Liver (tissue), 9 donors: ENCODE measurements around the gene SREBF1. TPM values are rescaled to one million over a fixed set of nuclear protein-coding genes. Genes with fewer than 3 reads are reported as not detected.

Source experiments
- DNase-seq: peaks from one replicate; pipeline ENCODE4 v3.0.0-alpha.2; 2017; ENCODE audit warnings: low spot score
- H3K27ac ChIP-seq, 2 donors: one replicate each; pipeline ENCODE4 v1.7.0; 2013; ENCODE audit warnings: inconsistent platforms in 2 of 2, low read length in 2 of 2, control low read depth in 1 of 2, low read depth in 1 of 2, mild to moderate bottlenecking in 1 of 2
- H3K27me3 ChIP-seq, 4 donors: one replicate each; pipeline versions ENCODE4 v1.6.1 to v1.7.0; 2013; ENCODE audit warnings: low read length in 3 of 4, inconsistent platforms in 1 of 4, mild to moderate bottlenecking in 1 of 4, moderate library complexity in 1 of 4; ENCODE audit not compliant: control insufficient read depth in 4 of 4, insufficient read depth in 4 of 4
- H3K36me3 ChIP-seq, 4 donors: one replicate each; pipeline versions ENCODE4 v1.6.1 to v1.7.0; 2013; ENCODE audit warnings: low read length in 3 of 4, mild to moderate bottlenecking in 3 of 4, low read depth in 1 of 4, moderate library complexity in 1 of 4; ENCODE audit not compliant: control insufficient read depth in 4 of 4, insufficient read depth in 3 of 4
- H3K4me1 ChIP-seq, 4 donors: one replicate each; pipeline versions ENCODE4 v1.6.1 to v1.7.0; 2013; ENCODE audit warnings: low read length in 3 of 4, mild to moderate bottlenecking in 3 of 4, moderate library complexity in 1 of 4; ENCODE audit not compliant: control insufficient read depth in 4 of 4, insufficient read depth in 4 of 4
- H3K4me3 ChIP-seq, 3 donors: one replicate each; pipeline versions ENCODE4 v1.6.1 to v1.7.0; 2013; ENCODE audit warnings: low read length in 3 of 3, control low read depth in 1 of 3, low read depth in 1 of 3, mild to moderate bottlenecking in 1 of 3
- H3K9ac ChIP-seq, 2 donors: one replicate each; pipeline ENCODE4 v1.7.0; 2013; ENCODE audit warnings: low read length in 2 of 2, mild to moderate bottlenecking in 2 of 2, moderate library complexity in 2 of 2, control low read depth in 1 of 2, low read depth in 1 of 2
- H3K9me3 ChIP-seq, 4 donors: one replicate each; pipeline versions ENCODE4 v1.6.1 to v1.7.0; 2013; ENCODE audit warnings: low read length in 3 of 4; ENCODE audit not compliant: control insufficient read depth in 4 of 4
- EGR1 ChIP-seq, 2 donors: IDR thresholded peaks; 2 replicates each; pipeline ENCODE4 v1.6.1; 2016 to 2018; ENCODE audit warnings: antibody characterized with exemption in 2 of 2, low read depth in 2 of 2
- FOXA1 ChIP-seq: IDR thresholded peaks from 2 replicates; pipeline ENCODE4 v1.6.1; 2016; ENCODE audit warnings: antibody characterized with exemption
- FOXA2 ChIP-seq: IDR thresholded peaks from 2 replicates; pipeline ENCODE4 v1.6.1; 2016; ENCODE audit warnings: antibody characterized with exemption
- GABPA ChIP-seq, 2 donors: IDR thresholded peaks in 1 of 2; conservative IDR thresholded peaks in 1 of 2; 2 replicates each; pipeline ENCODE4 v1.6.1; 2016; ENCODE audit warnings: antibody characterized with exemption in 2 of 2, mild to moderate bottlenecking in 1 of 2, moderate library complexity in 1 of 2
- HNF4A ChIP-seq, 2 donors: conservative IDR thresholded peaks; 2 replicates each; pipeline ENCODE4 v1.6.1; 2016; ENCODE audit warnings: antibody characterized with exemption in 2 of 2, mild to moderate bottlenecking in 2 of 2
- HNF4G ChIP-seq: IDR thresholded peaks from 2 replicates; pipeline ENCODE4 v1.6.1; 2016; ENCODE audit warnings: antibody characterized with exemption
- JUND ChIP-seq, 2 donors: IDR thresholded peaks; 2 replicates each; pipeline ENCODE4 v1.6.1; 2016; ENCODE audit warnings: antibody characterized with exemption in 2 of 2
- NR2F2 ChIP-seq: IDR thresholded peaks from 2 replicates; pipeline ENCODE4 v1.6.1; 2016; ENCODE audit warnings: antibody characterized with exemption
- RAD21 ChIP-seq, 2 donors: IDR thresholded peaks; 2 replicates each; pipeline ENCODE4 v1.6.1; 2016; ENCODE audit warnings: antibody characterized with exemption in 2 of 2, mild to moderate bottlenecking in 2 of 2
- REST ChIP-seq: IDR thresholded peaks from 2 replicates; pipeline ENCODE4 v1.6.1; 2016; ENCODE audit warnings: antibody characterized with exemption, mild to moderate bottlenecking
- RXRA ChIP-seq, 2 donors: IDR thresholded peaks; 2 replicates each; pipeline ENCODE4 v1.6.1; 2017 to 2018; ENCODE audit warnings: antibody characterized with exemption in 2 of 2, mild to moderate bottlenecking in 1 of 2
- SP1 ChIP-seq: IDR thresholded peaks from 2 replicates; pipeline ENCODE4 v1.6.1; 2018; ENCODE audit warnings: antibody characterized with exemption, mild to moderate bottlenecking
- TAF1 ChIP-seq: conservative IDR thresholded peaks from 2 replicates; pipeline ENCODE4 v1.6.1; 2016; ENCODE audit warnings: antibody characterized with exemption, mild to moderate bottlenecking
- YY1 ChIP-seq: IDR thresholded peaks from 2 replicates; pipeline ENCODE4 v1.6.1; 2016; ENCODE audit warnings: antibody characterized with exemption, mild to moderate bottlenecking
- WGBS: extraction: QIAGEN DNeasy Blood & Tissue Kit; methylation state at CpG from one replicate; pipeline ENCODE4 v1.1.7; 2013; 5-methylcytosine and 5-hydroxymethylcytosine counted together
- polyA plus RNA-seq, 2 donors: library from polyadenylated mRNA; stranded (reverse) in 1 of 2; unstranded in 1 of 2; fragments of 200-250 nt in 1 of 2; fragments of >200 nt in 1 of 2; fragmentation: Nextera tagmentation in 1 of 2; extraction: Ambion mirVana in 1 of 2; gene quantifications; one replicate each; pipeline versions ENCODE4 v1.2.1 to v1.2.3, GENCODE V29; 2013 to 2015
- total RNA-seq, 2 donors: library from RNA; depleted of rRNA; stranded (reverse); fragments of >200 nt; gene quantifications; one replicate each; pipeline ENCODE4 v1.2.3, GENCODE V29; 2014
- TF ChIP-seq, protein P1 (sequence below): IDR thresholded peaks from 2 replicates; pipeline ENCODE4 v1.6.1; 2016; ENCODE audit warnings: antibody characterized with exemption
- TF ChIP-seq, protein P2 (sequence below): IDR thresholded peaks from 2 replicates; pipeline ENCODE4 v1.6.1; 2016; ENCODE audit warnings: antibody characterized with exemption
- TF ChIP-seq, protein P3 (sequence below): fragments of 150-350 bp; IDR thresholded peaks from 2 replicates; pipeline ENCODE4 v1.5.1; 2017; ENCODE audit warnings: improper control_type of control experiment, low read depth, low read length; ENCODE audit not compliant: missing input control
- TF ChIP-seq, protein P4 (sequence below): IDR thresholded peaks from 2 replicates; pipeline ENCODE4 v1.6.1; 2016; ENCODE audit warnings: antibody characterized with exemption
- donor health status: healthy.
- donor health status: healthy.
- donor health status: healthy.
- donor health status: healthy.
- donor health status: healthy.

SREBF1 gene
- total and polyA plus RNA-seq, 4 donors: 66.8 to 133 (median 101) TPM

- Histone ChIP-seq H3K9me3 (no peaks in the 10 kb centered on the region), H3K27me3 (no peaks in the 10 kb centered on the region), H3K27ac (no peak overlapping the region), H3K4me3 (no peak overlapping the region), H3K9ac (no peak overlapping the region), H3K4me1 (no peaks in the 10 kb centered on the region), H3K36me3 (peaks cover 2 to 25% (median 6%) of the 10 kb centered on the region in 4 donors)
- WGBS: 95% methylated on average over 16 of the region's 16 CpGs
- DNase-seq: no peak
- TF ChIP-seq REST (no peak), TAF1 (no peak), FOXA2 (no peak), EGR1 (IDR thresholded peaks at IDR 0.05; ENCODE audit: low read depth in 2 of 2) (no peak), SP1 (no peak), RXRA (IDR thresholded peaks at IDR 0.05) (no peak), HNF4A (conservative IDR thresholded peaks at IDR 0.05) (no peak), NR2F2 (no peak), JUND (IDR thresholded peaks at IDR 0.05) (no peak), YY1 (no peak), FOXA1 (no peak), HNF4G (no peak), RAD21 (IDR thresholded peaks at IDR 0.05) (no peak), GABPA (IDR thresholded peaks at IDR 0.05 in 1 of 2, conservative IDR thresholded peaks at IDR 0.05 in 1 of 2) (no peak)
- TF ChIP-seq, protein P1, sequence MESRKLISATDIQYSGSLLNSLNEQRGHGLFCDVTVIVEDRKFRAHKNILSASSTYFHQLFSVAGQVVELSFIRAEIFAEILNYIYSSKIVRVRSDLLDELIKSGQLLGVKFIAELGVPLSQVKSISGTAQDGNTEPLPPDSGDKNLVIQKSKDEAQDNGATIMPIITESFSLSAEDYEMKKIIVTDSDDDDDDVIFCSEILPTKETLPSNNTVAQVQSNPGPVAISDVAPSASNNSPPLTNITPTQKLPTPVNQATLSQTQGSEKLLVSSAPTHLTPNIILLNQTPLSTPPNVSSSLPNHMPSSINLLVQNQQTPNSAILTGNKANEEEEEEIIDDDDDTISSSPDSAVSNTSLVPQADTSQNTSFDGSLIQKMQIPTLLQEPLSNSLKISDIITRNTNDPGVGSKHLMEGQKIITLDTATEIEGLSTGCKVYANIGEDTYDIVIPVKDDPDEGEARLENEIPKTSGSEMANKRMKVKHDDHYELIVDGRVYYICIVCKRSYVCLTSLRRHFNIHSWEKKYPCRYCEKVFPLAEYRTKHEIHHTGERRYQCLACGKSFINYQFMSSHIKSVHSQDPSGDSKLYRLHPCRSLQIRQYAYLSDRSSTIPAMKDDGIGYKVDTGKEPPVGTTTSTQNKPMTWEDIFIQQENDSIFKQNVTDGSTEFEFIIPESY: no peak
- TF ChIP-seq, protein P2, sequence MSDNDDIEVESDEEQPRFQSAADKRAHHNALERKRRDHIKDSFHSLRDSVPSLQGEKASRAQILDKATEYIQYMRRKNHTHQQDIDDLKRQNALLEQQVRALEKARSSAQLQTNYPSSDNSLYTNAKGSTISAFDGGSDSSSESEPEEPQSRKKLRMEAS: no peak
- TF ChIP-seq, protein P3, sequence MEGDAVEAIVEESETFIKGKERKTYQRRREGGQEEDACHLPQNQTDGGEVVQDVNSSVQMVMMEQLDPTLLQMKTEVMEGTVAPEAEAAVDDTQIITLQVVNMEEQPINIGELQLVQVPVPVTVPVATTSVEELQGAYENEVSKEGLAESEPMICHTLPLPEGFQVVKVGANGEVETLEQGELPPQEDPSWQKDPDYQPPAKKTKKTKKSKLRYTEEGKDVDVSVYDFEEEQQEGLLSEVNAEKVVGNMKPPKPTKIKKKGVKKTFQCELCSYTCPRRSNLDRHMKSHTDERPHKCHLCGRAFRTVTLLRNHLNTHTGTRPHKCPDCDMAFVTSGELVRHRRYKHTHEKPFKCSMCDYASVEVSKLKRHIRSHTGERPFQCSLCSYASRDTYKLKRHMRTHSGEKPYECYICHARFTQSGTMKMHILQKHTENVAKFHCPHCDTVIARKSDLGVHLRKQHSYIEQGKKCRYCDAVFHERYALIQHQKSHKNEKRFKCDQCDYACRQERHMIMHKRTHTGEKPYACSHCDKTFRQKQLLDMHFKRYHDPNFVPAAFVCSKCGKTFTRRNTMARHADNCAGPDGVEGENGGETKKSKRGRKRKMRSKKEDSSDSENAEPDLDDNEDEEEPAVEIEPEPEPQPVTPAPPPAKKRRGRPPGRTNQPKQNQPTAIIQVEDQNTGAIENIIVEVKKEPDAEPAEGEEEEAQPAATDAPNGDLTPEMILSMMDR: no peak
- TF ChIP-seq, protein P4, sequence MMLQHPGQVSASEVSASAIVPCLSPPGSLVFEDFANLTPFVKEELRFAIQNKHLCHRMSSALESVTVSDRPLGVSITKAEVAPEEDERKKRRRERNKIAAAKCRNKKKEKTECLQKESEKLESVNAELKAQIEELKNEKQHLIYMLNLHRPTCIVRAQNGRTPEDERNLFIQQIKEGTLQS: no peak
These were observed 47.9 kb upstream of the SREBF1 start for GRCh38 chr17:17884391-17885357.
